Measurements from ENCODE around the gene RBPMS2.

- TF ChIP-seq POLR2A (IDR thresholded peaks at IDR 0.05) (no peak), CTCF (IDR thresholded peaks at IDR 0.05) (no peak), POLR2AphosphoS5 (IDR thresholded peaks at IDR 0.05) (no peak)
Measured at GRCh38 chr15:64720188-64720587, 55.2 kb downstream of the RBPMS2 start.

Measured in gastroesophageal sphincter (tissue), 3 donors.